MM.1S (cell line): ENCODE results near the gene KMT5C.

Source experiments
- EZH2 ChIP-seq: fragments of 300-600 bp; sonication (generic); optimal IDR thresholded peaks from 2 replicates; pipeline ENCODE3; 2017; ENCODE audit warnings: low read depth, mild to moderate bottlenecking, antibody characterized with exemption, low read length, mixed read lengths
- EZH2phosphoT487 ChIP-seq: fragments of 300-600 bp; sonication (generic); IDR thresholded peaks from 2 replicates; pipeline ENCODE4 v1.6.1; 2018; ENCODE audit warnings: antibody characterized with exemption, low read length
- TF ChIP-seq, protein P1 (sequence below): fragments of 300-600 bp; sonication (generic); IDR thresholded peaks from 2 replicates; pipeline ENCODE4 v1.5.1; 2016; ENCODE audit warnings: antibody characterized with exemption, low read length, mixed read lengths

DNA sequence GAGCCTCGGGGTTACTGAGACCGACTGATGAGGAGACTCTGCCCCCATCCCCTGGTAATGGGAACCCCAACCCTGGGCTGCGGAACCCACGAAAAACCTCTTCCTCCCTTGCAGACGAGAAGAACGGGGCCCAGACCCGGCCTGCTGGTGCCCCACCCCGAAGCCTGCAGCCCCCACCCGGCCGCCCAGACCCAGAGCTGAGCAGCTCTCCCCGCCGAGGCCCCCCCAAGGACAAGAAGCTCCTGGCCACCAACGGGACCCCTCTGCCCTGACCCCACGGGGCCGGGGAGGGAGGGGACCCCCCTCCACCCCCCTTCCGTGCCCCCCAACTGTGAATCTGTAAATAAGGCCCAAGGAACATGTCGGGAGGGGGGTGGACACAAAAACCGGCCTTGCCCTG, 27.9 kb upstream of the KMT5C start:
- TF ChIP-seq, protein P1, sequence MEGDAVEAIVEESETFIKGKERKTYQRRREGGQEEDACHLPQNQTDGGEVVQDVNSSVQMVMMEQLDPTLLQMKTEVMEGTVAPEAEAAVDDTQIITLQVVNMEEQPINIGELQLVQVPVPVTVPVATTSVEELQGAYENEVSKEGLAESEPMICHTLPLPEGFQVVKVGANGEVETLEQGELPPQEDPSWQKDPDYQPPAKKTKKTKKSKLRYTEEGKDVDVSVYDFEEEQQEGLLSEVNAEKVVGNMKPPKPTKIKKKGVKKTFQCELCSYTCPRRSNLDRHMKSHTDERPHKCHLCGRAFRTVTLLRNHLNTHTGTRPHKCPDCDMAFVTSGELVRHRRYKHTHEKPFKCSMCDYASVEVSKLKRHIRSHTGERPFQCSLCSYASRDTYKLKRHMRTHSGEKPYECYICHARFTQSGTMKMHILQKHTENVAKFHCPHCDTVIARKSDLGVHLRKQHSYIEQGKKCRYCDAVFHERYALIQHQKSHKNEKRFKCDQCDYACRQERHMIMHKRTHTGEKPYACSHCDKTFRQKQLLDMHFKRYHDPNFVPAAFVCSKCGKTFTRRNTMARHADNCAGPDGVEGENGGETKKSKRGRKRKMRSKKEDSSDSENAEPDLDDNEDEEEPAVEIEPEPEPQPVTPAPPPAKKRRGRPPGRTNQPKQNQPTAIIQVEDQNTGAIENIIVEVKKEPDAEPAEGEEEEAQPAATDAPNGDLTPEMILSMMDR, result no peak
- no peak for TF ChIP-seq EZH2
- no peak for TF ChIP-seq EZH2phosphoT487
